Stimulated activated CD8-positive, alpha-beta memory T cell treated with anti-CD3 and anti-CD28 coated beads, Interleukin-7, amount 100 ng/mL, for 24 hours (primary cell): ENCODE data around the gene KRT6A.
"Not testable (repeated sequence)": the region's sequence is repeated elsewhere in the genome, so short reads cannot be mapped to it uniquely, and the experiment has no call there.

Experiments
- DNase-seq: peaks from one replicate; pipeline ENCODE4 v3.0.0-alpha.2; 2020; ENCODE audit warnings: low read depth

KRT6A gene

GRCh38 chr12:52500574-52500973, 7.5 kb upstream of the KRT6A start:
- DNase-seq: not testable (repeated sequence)

- no peak for DNase-seq
Observed at GRCh38 chr12:52499806-52500560, 6.9 kb upstream of the KRT6A start.

- no peak for DNase-seq
Observed at GRCh38 chr12:52498946-52499345, 5.9 kb upstream of the KRT6A start.

- DNase-seq: no peak
Observed at GRCh38 chr12:52497975-52498374, 4.9 kb upstream of the KRT6A start.

- no peak for DNase-seq
Observed at GRCh38 chr12:52496590-52497071, 3.6 kb upstream of the KRT6A start.

- DNase-seq: no peak
Observed at GRCh38 chr12:52496054-52496453, 3.0 kb upstream of the KRT6A start.

GRCh38 chr12:52495389-52495788, 2.3 kb upstream of the KRT6A start:
- DNase-seq: no peak

- no peak for DNase-seq
Observed at GRCh38 chr12:52494518-52494917, 1.5 kb upstream of the KRT6A start.

- DNase-seq: no peak
Observed at GRCh38 chr12:52494100-52494499, 1.0 kb upstream of the KRT6A start.

- not testable (repeated sequence) for DNase-seq
Observed at GRCh38 chr12:52492405-52492804, 652 bp downstream of the KRT6A start.

GRCh38 chr12:52491495-52491894, 1.6 kb downstream of the KRT6A start:
- DNase-seq: not testable (repeated sequence)

GRCh38 chr12:52488736-52489135, 4.3 kb downstream of the KRT6A start:
- no peak for DNase-seq

- DNase-seq: not testable (repeated sequence)
Observed at GRCh38 chr12:52487744-52488443, 5.2 kb downstream of the KRT6A start.

- DNase-seq: no peak
Observed at GRCh38 chr12:52487211-52487610, 5.8 kb downstream of the KRT6A start.

- no peak for DNase-seq
Observed at GRCh38 chr12:52486166-52487105, 6.6 kb downstream of the KRT6A start.

- no peak for DNase-seq
Observed at GRCh38 chr12:52480073-52480472, 13.0 kb downstream of the KRT6A start.

GRCh38 chr12:52477651-52478050, 15.4 kb downstream of the KRT6A start:
- no peak for DNase-seq

GRCh38 chr12:52474212-52474611, 18.8 kb downstream of the KRT6A start:
- no peak for DNase-seq

- DNase-seq: no peak
Observed at GRCh38 chr12:52473768-52474167, 19.3 kb downstream of the KRT6A start, which contains the start of gene KRT6C. Gene KRT6C, minus strand, starts transcription at chr12:52473805. Its CDS starts 68 bp downstream, at chr12:52473737.

GRCh38 chr12:52469853-52470252, 23.2 kb downstream of the KRT6A start:
- DNase-seq: no peak

GRCh38 chr12:52464897-52465296, 28.2 kb downstream of the KRT6A start:
- no peak for DNase-seq

- DNase-seq: no peak
Observed at GRCh38 chr12:52461693-52462092, 31.4 kb downstream of the KRT6A start.
